ENCODE results near the gene CSNK1D.
A peak's percentile ranks its signal among the peaks of the same experiment; 100 is the strongest.
"Not testable (repeated sequence)": the region's sequence is repeated elsewhere in the genome, so short reads cannot be mapped to it uniquely, and the experiment has no call there.

The CSNK1D gene

GRCh38 chr17:82269882-82270500 lies 3.5 kb downstream of the CSNK1D start:
- peak overlapping the region; percentile 94 for H3K27ac ChIP-seq
- TF ChIP-seq CTCF (conservative IDR thresholded peaks at IDR 0.05; ENCODE audit: low read depth): no peak
- POLR2A ChIA-PET (ENCODE audit: low non-redundant PET): no interaction called here
- DNase-seq (ENCODE audit: low spot score): no peak
- CTCF ChIA-PET: interaction anchor here (0.6 to 0.8 kb wide), 4 partner anchors 31 to 267 kb away, joined by 3 to 5 read pairs (median 4); no protein-coding TSS in a partner anchor

- no peak for TF ChIP-seq CTCF (conservative IDR thresholded peaks at IDR 0.05; ENCODE audit: low read depth)
- no peak for DNase-seq (ENCODE audit: low spot score)
- CTCF ChIA-PET: interaction anchor here (0.6 to 0.8 kb wide), 5 partner anchors 26 to 1666 kb away, joined by 3 to 8 read pairs (median 3); no protein-coding TSS in a partner anchor
- POLR2A ChIA-PET (ENCODE audit: low non-redundant PET): no interaction called here
- peak overlapping the region; percentile 94 for H3K27ac ChIP-seq
These were observed 4.2 kb downstream of the CSNK1D start for GRCh38 chr17:82269138-82269881.

- peak overlapping the region; percentile 94 for H3K27ac ChIP-seq
- ChIA-PET POLR2A (ENCODE audit: low non-redundant PET) (interaction anchor here (1.2 kb wide), 1 partner anchor 25 kb away, joined by 4 read pairs; no protein-coding TSS in a partner anchor), CTCF (interaction anchor here (1.0 kb wide), 1 partner anchor 33 kb away, joined by 4 read pairs; no protein-coding TSS in a partner anchor)
- DNase-seq (ENCODE audit: low spot score): peak; percentile 81
- no peak for TF ChIP-seq CTCF (conservative IDR thresholded peaks at IDR 0.05; ENCODE audit: low read depth)
These were observed 5.7 kb downstream of the CSNK1D start for GRCh38 chr17:82267575-82268379.

- DNase-seq (ENCODE audit: low spot score): no peak
- ChIA-PET POLR2A (ENCODE audit: low non-redundant PET) (no interaction called here), CTCF (no interaction called here)
- TF ChIP-seq CTCF (conservative IDR thresholded peaks at IDR 0.05; ENCODE audit: low read depth): no peak
- peak overlapping the region; percentile 94 for H3K27ac ChIP-seq
These were observed 7.4 kb downstream of the CSNK1D start for GRCh38 chr17:82266142-82266541.

GRCh38 chr17:82263641-82264040 lies 9.9 kb downstream of the CSNK1D start:
- CTCF ChIA-PET: no interaction called here
- POLR2A ChIA-PET (ENCODE audit: low non-redundant PET): no interaction called here
- no peak for DNase-seq (ENCODE audit: low spot score)
- peak overlapping the region; percentile 48 for H3K27ac ChIP-seq
- no peak for TF ChIP-seq CTCF (conservative IDR thresholded peaks at IDR 0.05; ENCODE audit: low read depth)

- ChIA-PET CTCF (no interaction called here), POLR2A (ENCODE audit: low non-redundant PET) (no interaction called here)
- no peak for TF ChIP-seq CTCF (conservative IDR thresholded peaks at IDR 0.05; ENCODE audit: low read depth)
- no peak for DNase-seq (ENCODE audit: low spot score)
- peak overlapping the region; percentile 48 for H3K27ac ChIP-seq
These were observed 11.2 kb downstream of the CSNK1D start for GRCh38 chr17:82262344-82262743.

GRCh38 chr17:82259972-82260961 lies 13.2 kb downstream of the CSNK1D start:
- peak overlapping the region; percentile 48 for H3K27ac ChIP-seq
- DNase-seq (ENCODE audit: low spot score); CTCF ChIA-PET; POLR2A ChIA-PET (ENCODE audit: low non-redundant PET): not testable (repeated sequence)

Measured in RWPE1 (cell line).